LNCaP clone FGC (cell line): ENCODE results near the gene HIRIP3.

ENCODE experiments used
- DNase-seq: peaks from one replicate; pipeline ENCODE4 v3.0.0-alpha.2; 2011; ENCODE audit warnings: low read depth
- H3K4me3 ChIP-seq: 2 replicates; pipeline ENCODE4 v1.5.1; 2011; ENCODE audit warnings: mild to moderate bottlenecking, low read depth, low read length, control low read depth
- CTCF ChIP-seq: IDR thresholded peaks from 2 replicates; pipeline ENCODE4 v1.5.1; 2012; ENCODE audit warnings: mild to moderate bottlenecking; ENCODE audit not compliant: control insufficient read depth, insufficient read depth; ENCODE audit errors: extremely low read depth

HIRIP3 gene

DNA sequence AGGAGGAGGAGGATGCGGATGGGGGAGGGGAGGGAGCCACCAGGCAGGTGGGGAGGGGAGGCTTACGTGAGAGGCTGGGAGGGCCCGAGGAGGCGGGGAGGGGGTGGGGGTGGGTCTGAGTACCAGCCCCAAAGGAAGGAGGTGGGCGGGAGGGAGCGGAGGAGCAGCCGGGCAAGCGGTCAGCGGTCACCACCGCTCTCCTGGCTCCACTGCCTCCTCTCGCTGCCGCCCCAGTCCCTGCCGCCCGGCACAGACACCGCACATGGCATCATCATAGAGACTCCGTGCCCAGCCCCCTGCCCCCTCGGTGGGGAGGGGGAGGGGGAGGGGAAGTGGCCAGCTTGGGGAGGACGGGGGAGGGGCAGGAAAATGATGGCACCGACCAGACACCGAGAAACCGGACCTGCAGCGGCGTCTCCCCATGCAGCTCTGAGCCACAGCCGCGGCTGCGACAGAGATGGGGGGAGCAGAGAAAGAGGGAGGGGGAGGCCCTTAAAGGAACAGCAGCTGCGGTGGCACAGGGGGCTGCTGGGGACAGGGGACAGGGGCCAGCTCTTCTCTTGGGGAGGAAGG is 35.5 kb upstream of the HIRIP3 start, which contains the start of gene TLCD3B:
Gene TLCD3B, minus strand, starts transcription at position 431 of the 573 bp plus-strand sequence. CDS start 744 bp downstream, outside the sequence.
- no peak within 1 kb of the TSS for H3K4me3 ChIP-seq
- no peak for TF ChIP-seq CTCF
- DNase-seq, result no peak

DNA sequence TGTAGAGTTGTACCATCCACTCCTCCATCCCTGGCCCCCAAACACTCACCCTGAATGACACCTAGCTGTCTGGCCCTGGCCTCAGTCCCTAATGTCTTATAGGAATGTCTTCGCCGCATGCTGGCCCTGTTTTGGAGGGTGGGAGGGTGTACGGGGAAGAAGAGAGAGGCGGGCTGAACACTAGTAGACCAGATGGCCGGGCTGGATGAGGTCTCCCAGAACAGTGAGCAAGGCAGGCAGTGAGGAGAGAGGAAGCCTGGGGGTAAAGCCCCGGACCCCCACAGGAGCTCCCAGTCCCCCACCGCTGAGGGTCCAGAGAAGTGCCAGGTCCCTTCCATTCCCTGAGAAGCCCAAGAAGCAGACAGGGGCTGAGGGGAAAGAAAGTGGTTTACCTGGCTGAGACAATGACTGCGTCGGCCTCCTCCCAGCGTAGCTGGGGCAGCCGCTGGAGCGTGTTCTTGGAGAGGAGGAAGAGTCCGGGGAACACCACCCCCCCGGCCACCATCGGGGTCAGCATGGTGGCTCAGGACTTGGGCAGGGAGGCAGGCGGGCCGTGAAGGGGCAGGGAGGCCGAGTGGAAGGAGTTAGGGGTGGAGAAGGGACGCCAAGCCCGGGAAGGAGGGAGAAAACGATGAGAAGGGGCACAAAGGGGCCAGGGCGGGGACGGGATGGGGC is 34.7 kb upstream of the HIRIP3 start:
- H3K4me3 ChIP-seq, result no peak overlapping the region
- no peak for DNase-seq
- no peak for TF ChIP-seq CTCF

DNA sequence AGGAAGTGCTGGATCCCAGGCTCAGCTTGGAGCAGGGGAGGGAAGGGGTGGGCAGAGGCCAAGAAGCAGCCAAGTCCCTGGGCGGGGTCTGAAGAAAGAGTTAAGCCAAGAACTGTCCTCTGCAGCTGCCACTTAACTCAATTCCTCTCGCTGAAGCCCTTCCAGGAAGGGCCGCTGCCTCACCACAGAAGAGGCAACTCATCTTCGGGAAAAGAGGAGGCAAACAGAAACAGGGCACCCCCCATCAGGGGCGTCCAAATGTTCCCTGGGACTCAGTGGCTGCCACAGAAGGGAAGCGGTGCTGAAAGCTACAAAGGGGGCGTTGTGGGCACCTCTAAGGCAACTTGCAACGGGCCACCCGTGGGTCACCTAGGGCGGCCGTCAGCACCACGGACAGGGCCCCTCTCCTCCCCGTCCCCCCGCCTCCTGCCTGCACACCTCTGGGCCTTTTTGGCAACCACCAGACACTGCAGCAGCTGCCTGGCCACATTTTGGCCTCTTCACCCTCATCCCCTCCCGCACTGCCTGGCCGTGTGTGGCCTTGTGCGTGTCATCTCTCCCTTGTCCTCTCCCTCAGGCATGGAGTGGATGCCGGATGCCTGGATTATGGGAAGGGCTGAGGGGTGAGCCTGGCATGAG is 33.1 kb upstream of the HIRIP3 start:
- TF ChIP-seq CTCF, result no peak
- no peak overlapping the region for H3K4me3 ChIP-seq
- no peak for DNase-seq

GRCh38 chr16:30027588-30028437 is 32.4 kb upstream of the HIRIP3 start:
- no peak for DNase-seq

DNA sequence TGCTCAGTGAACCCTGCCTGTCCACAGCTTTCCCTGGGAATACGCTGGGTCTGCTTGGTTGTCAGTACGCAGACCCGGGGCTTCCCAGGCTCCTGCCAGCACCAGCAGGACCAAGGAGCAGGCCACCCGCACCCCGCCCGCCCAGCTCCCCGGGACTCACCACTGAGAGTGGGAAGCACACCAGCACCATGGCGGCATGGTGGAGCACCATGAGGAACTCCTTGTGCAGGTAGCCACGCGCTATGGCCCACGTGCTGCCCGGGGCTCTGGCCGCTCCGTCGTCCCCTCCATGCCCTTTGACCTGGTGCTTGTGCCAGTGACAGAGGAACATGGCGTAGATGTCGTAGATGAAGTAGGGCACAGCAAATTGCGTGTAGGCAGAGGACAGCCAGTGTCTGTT is 31.0 kb upstream of the HIRIP3 start:
- no peak for TF ChIP-seq CTCF
- H3K4me3 ChIP-seq, result no peak overlapping the region
- DNase-seq, result no peak

More at GRCh38 chr16:30027588-30028437, 32.4 kb upstream of the HIRIP3 start:
- H3K4me3 ChIP-seq, result no peak overlapping the region
- TF ChIP-seq CTCF, result no peak

DNA sequence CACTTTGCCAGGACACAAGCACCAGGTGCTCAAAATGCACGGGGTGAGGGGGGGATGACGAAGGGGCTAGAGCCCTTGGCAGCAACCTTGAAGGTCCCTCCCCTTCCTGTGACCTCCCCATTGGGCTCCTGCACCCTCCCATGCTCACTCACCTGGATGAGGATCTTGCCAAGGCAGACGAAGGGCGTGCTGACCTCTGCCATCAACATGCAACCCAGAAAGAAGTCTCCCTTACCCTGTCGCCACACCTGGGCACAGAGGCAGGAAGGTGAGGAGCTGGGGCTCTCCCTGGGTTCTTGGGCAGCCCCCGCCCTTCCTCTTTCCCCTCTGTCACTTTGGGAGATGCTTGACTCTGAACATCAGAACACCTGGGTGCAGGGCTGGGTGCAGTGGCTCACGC is 30.2 kb upstream of the HIRIP3 start:
- H3K4me3 ChIP-seq, result no peak overlapping the region
- no peak for DNase-seq
- TF ChIP-seq CTCF, result no peak
